ENCODE data around the gene ACTL6B.

DNA sequence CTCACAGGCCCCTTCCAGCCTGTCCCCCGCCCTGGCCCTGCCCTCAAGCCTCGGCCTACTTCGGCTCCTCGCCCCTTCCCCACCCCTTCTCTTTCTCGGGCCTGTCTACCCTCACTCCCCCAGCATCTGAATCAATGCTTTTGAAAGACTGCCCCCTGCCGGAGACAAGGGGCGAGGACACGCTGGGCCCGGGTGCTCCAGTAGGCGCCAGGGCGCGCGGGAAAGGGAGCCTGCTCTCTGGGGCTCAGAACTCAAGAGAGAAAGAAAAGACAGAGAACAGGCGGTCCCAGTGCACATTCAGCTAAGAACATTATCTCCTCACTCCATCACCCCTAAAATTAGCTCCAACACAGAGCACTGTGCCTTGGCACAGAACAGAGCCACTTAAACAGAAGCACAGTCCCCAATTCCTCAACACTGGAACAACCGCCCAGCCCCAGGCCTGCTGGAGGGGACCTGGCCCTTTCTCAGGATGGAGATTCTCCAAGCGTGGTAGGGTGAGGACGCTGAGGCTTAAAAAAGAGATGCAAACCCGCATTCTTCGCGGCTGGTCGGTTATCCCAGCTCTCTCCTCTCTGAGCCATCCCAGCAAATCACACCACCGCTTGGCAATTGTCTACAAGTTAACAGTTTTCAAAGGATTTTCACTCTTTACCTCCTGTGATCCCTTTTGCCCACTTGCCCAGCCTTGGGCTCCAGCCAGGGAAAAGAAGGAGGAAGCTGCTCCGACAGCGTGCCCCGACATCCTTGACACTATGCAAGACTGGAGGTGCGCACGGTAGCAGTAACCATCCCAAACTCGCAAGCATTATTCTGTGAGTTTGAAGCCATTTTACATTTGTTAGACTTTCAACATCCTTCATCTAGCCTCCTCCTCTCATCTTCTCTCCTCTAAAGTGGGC, 35.7 kb upstream of the ACTL6B start:
- no peak for TF ChIP-seq FOXS1 (CRISPR knock-in tag; IDR thresholded peaks at IDR 0.05)
- TF ChIP-seq MAFK (IDR thresholded peaks at IDR 0.05; ENCODE audit: partially characterized antibody): no peak
- TF ChIP-seq, protein P1, sequence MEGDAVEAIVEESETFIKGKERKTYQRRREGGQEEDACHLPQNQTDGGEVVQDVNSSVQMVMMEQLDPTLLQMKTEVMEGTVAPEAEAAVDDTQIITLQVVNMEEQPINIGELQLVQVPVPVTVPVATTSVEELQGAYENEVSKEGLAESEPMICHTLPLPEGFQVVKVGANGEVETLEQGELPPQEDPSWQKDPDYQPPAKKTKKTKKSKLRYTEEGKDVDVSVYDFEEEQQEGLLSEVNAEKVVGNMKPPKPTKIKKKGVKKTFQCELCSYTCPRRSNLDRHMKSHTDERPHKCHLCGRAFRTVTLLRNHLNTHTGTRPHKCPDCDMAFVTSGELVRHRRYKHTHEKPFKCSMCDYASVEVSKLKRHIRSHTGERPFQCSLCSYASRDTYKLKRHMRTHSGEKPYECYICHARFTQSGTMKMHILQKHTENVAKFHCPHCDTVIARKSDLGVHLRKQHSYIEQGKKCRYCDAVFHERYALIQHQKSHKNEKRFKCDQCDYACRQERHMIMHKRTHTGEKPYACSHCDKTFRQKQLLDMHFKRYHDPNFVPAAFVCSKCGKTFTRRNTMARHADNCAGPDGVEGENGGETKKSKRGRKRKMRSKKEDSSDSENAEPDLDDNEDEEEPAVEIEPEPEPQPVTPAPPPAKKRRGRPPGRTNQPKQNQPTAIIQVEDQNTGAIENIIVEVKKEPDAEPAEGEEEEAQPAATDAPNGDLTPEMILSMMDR (IDR thresholded peaks at IDR 0.05): peak; percentile 87
- no peak for TF ChIP-seq ZSCAN20 (CRISPR knock-in tag; IDR thresholded peaks at IDR 0.05)
- TF ChIP-seq PBX3 (IDR thresholded peaks at IDR 0.05): no peak
